Epithelial cell of proximal tubule (primary cell): Measurements from ENCODE around the gene CDS2. TPM values are rescaled to one million over a fixed set of nuclear protein-coding genes. Genes with fewer than 3 reads are reported as not detected.

ENCODE experiments used
- DNase-seq: peaks from one replicate; pipeline ENCODE4 v3.0.0-alpha.2; 2011; ENCODE audit warnings: low read depth
- H3K4me3 ChIP-seq: 2 replicates; pipeline ENCODE4 v1.5.1; 2011; ENCODE audit warnings: low read depth, mild to moderate bottlenecking, low read length
- total RNA-seq: library from RNA; depleted of rRNA; stranded (reverse); fragments of >200 nt; gene quantifications from 2 replicates; pipeline ENCODE4 v1.2.3, GENCODE V29; 2015
- TF ChIP-seq, protein P1 (sequence below): conservative IDR thresholded peaks from 2 replicates; pipeline ENCODE4 v1.5.1; 2012; ENCODE audit warnings: low read depth, mild to moderate bottlenecking, low read length

Gene CDS2
- total RNA-seq, 1 donor from 2014 or later: 18.7 TPM

DNA sequence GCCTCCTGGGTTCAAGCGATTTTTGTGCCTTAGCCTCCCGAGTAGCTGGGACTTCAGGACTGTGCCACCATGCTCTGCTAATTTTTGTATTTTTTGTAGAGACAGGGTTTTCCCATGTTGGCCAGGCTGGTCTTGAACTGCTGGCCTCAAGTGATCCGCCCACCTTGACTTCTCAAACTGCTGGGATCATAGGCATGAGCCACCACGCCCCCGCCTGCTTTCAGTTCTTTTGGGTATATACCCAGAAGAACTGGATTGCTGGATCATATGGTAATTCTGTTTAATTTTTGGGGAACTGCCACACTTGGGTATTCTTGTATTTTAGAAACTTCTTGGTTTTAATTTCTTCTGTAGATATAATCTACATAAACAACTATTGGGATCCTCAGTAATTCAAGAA lies 17.0 kb downstream of the CDS2 start:
- no peak for DNase-seq

GRCh38 chr20:5145365-5146098 lies 18.7 kb downstream of the CDS2 start:
- DNase-seq: no peak
- H3K4me3 ChIP-seq: no peak overlapping the region
- TF ChIP-seq, protein P1, sequence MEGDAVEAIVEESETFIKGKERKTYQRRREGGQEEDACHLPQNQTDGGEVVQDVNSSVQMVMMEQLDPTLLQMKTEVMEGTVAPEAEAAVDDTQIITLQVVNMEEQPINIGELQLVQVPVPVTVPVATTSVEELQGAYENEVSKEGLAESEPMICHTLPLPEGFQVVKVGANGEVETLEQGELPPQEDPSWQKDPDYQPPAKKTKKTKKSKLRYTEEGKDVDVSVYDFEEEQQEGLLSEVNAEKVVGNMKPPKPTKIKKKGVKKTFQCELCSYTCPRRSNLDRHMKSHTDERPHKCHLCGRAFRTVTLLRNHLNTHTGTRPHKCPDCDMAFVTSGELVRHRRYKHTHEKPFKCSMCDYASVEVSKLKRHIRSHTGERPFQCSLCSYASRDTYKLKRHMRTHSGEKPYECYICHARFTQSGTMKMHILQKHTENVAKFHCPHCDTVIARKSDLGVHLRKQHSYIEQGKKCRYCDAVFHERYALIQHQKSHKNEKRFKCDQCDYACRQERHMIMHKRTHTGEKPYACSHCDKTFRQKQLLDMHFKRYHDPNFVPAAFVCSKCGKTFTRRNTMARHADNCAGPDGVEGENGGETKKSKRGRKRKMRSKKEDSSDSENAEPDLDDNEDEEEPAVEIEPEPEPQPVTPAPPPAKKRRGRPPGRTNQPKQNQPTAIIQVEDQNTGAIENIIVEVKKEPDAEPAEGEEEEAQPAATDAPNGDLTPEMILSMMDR: no peak

More for the DNA sequence above, 17.0 kb downstream of the CDS2 start:
- TF ChIP-seq, protein P1: no peak
- H3K4me3 ChIP-seq: no peak overlapping the region

GRCh38 chr20:5146099-5146668 lies 19.4 kb downstream of the CDS2 start:
- TF ChIP-seq, protein P1: no peak
- H3K4me3 ChIP-seq: no peak overlapping the region
- DNase-seq: no peak

DNA sequence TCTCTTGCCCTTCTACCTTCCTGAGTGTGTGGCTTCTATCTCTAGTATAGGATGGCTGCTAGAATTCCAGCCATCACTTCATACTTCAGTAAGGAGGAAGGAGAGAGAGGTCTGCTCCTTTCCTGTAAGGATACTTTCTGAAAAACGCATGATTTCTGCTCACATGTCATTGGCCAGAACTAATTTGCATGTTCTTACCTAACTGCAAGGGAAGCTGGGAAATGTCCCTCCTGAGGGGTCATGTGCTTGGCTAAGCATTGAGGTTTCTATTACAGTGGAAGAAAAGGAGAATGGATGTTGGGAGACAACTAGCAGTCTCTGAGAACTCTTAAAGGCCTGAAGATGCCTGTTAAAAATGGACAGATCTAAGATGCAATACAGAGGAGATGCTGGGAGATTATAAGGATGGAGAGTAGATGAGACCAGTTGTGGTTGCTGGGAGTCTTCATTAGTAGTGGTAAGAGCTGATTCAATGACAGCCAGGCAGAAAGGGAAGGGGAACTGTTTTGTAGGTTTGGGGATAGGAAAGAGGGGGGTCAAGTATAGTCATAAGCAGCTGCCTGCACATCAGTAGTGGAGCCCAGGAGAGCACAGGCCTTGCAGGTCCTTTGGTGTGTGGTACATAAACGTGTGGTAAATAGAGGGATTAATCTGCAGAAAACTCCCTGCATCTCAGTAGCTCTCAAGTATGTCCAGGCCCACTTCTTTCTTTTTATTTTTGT lies 20.2 kb downstream of the CDS2 start:
- TF ChIP-seq, protein P1: no peak
- no peak overlapping the region for H3K4me3 ChIP-seq
- no peak for DNase-seq

- no peak overlapping the region for H3K4me3 ChIP-seq
- no peak for DNase-seq
- TF ChIP-seq, protein P1: no peak
These were observed 21.8 kb downstream of the CDS2 start for GRCh38 chr20:5148581-5148980.

GRCh38 chr20:5149892-5150225 lies 23.1 kb downstream of the CDS2 start:
- no peak for DNase-seq
- H3K4me3 ChIP-seq: no peak overlapping the region
- TF ChIP-seq, protein P1: no peak
